HepG2 (cell line): ENCODE measurements around the gene SHE. TPM values are rescaled to one million over a fixed set of nuclear protein-coding genes. Genes with fewer than 3 reads are reported as not detected.
A peak's percentile ranks its signal among the peaks of the same experiment; 100 is the strongest.

ENCODE experiments used
- JUN ChIP-seq: sonication (generic); formaldehyde crosslinking; IDR thresholded peaks from 2 replicates; pipeline ENCODE4 v1.4.0; 2020; ENCODE audit warnings: mild to moderate bottlenecking, missing genetic modification reagents
- TOE1 ChIP-seq: sonication (generic); formaldehyde crosslinking; IDR thresholded peaks from 2 replicates; pipeline ENCODE4 v1.4.0; 2020; ENCODE audit warnings: mild to moderate bottlenecking, missing genetic modification reagents
- ZBTB38 ChIP-seq: sonication (generic); formaldehyde crosslinking; IDR thresholded peaks from 2 replicates; pipeline ENCODE4 v1.5.1; 2020; ENCODE audit warnings: mild to moderate bottlenecking, missing genetic modification reagents
- ZEB1 ChIP-seq: IDR thresholded peaks from 2 replicates; pipeline ENCODE4 v1.6.1; 2012; ENCODE audit warnings: mild to moderate bottlenecking, low read depth, inconsistent platforms; ENCODE audit not compliant: insufficient replicate concordance
- ZFP62 ChIP-seq: sonication (generic); formaldehyde crosslinking; IDR thresholded peaks from 2 replicates; pipeline ENCODE4 v1.4.0; 2020; ENCODE audit warnings: missing genetic modification reagents
- ZFYVE20 ChIP-seq: sonication (generic); formaldehyde crosslinking; IDR thresholded peaks from 2 replicates; pipeline ENCODE4 v1.8.0; 2023; ENCODE audit warnings: low read depth, mild to moderate bottlenecking, moderate library complexity, missing genetic modification reagents, borderline replicate concordance
- ZNF629 ChIP-seq: sonication (generic); formaldehyde crosslinking; conservative IDR thresholded peaks from 2 replicates; pipeline ENCODE4 v1.5.0; 2020; ENCODE audit warnings: missing genetic modification reagents
- ZNF737 ChIP-seq: sonication (generic); formaldehyde crosslinking; IDR thresholded peaks from 2 replicates; pipeline ENCODE4 v1.5.0; 2020; ENCODE audit warnings: missing genetic modification reagents, mild to moderate bottlenecking, borderline replicate concordance
- polyA plus RNA-seq, 8 experiments: library from polyadenylated mRNA; depleted of rRNA in 3 of 8; stranded (reverse) in 7 of 8; unstranded in 1 of 8; fragments of >200 nt; fragmentation: Illumina TruSeq in 4 of 8; extraction: Trizol in 4 of 8; gene quantifications; 2 replicates each; pipeline versions ENCODE4 v1.2.1 to v1.2.3, GENCODE V29; 2011 to 2016; ENCODE audit warnings: low read depth in 4 of 8, missing spikeins in 1 of 8, mixed read lengths in 1 of 8; ENCODE audit not compliant: insufficient read depth in 1 of 8
- total RNA-seq, 5 experiments: library from RNA; depleted of rRNA; stranded (reverse); fragments of >200 nt; fragmentation: Illumina TruSeq; extraction: Trizol; gene quantifications; 2 replicates each; pipeline ENCODE4 v1.2.3, GENCODE V29; 2016; ENCODE audit warnings: low read depth in 1 of 5
- TF ChIP-seq, protein P1 (sequence below): sonication (generic); formaldehyde crosslinking; IDR thresholded peaks from 2 replicates; pipeline ENCODE4 v1.9.0; 2021; ENCODE audit warnings: missing genetic modification reagents, mild to moderate bottlenecking, borderline replicate concordance
- TF ChIP-seq, protein P2 (sequence below): sonication (generic); formaldehyde crosslinking; IDR thresholded peaks from 2 replicates; pipeline ENCODE4 v1.5.1; 2020; ENCODE audit warnings: mild to moderate bottlenecking, missing genetic modification reagents, moderate library complexity

SHE gene
- total and polyA plus RNA-seq, 2 of the 13 experiments (the other 11 are each of a cell fraction or from before 2014, with no cell fraction given), result not detected

DNA sequence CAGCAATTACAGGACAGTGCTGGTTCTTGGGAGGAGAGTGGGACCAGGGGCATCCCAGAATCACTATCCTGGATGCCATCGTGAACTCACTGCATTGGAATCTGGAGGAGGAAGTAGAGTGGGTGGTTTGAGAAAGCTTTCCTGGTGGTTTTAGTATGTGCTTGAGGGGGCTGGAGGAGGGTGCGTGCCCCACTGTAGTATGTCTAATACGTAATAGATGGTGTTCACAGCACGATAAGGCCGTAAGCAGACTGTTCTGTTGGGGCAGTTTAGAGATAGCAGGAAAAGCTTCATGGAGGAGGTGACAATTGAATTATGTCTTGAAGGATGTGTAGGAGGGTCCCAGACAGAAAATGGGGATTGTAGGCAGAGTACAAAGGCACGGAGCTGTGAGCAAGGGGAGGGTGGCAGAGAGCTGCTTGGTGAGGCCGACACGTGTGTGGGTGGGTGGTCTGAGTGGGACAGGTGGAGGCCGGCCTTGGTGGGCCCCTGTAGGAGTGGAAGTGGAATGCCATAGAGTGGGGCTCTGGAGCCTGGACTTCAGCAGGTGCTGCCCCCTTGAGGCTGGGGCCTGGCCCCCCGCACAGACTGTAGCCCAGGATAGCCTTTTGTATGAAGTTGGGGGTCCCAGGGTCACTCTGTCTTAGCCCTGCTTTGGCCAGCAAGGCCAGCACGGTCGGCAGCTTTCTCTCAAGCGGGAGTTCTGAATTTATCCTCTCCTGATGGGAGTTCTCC, 60.0 kb downstream of the SHE start (continued):
- TF ChIP-seq, protein P1, sequence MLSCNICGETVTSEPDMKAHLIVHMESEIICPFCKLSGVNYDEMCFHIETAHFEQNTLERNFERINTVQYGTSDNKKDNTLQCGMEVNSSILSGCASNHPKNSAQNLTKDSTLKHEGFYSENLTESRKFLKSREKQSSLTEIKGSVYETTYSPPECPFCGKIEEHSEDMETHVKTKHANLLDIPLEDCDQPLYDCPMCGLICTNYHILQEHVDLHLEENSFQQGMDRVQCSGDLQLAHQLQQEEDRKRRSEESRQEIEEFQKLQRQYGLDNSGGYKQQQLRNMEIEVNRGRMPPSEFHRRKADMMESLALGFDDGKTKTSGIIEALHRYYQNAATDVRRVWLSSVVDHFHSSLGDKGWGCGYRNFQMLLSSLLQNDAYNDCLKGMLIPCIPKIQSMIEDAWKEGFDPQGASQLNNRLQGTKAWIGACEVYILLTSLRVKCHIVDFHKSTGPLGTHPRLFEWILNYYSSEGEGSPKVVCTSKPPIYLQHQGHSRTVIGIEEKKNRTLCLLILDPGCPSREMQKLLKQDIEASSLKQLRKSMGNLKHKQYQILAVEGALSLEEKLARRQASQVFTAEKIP (CRISPR knock-in tag), result no peak
- TF ChIP-seq ZFYVE20 (CRISPR knock-in tag) (no peak), ZFP62 (no peak), ZEB1 (no peak), ZNF737 (CRISPR knock-in tag) (no peak), ZBTB38 (no peak), TOE1 (no peak), ZNF629 (CRISPR knock-in tag) (no peak), JUN (no peak)
- TF ChIP-seq, protein P2, sequence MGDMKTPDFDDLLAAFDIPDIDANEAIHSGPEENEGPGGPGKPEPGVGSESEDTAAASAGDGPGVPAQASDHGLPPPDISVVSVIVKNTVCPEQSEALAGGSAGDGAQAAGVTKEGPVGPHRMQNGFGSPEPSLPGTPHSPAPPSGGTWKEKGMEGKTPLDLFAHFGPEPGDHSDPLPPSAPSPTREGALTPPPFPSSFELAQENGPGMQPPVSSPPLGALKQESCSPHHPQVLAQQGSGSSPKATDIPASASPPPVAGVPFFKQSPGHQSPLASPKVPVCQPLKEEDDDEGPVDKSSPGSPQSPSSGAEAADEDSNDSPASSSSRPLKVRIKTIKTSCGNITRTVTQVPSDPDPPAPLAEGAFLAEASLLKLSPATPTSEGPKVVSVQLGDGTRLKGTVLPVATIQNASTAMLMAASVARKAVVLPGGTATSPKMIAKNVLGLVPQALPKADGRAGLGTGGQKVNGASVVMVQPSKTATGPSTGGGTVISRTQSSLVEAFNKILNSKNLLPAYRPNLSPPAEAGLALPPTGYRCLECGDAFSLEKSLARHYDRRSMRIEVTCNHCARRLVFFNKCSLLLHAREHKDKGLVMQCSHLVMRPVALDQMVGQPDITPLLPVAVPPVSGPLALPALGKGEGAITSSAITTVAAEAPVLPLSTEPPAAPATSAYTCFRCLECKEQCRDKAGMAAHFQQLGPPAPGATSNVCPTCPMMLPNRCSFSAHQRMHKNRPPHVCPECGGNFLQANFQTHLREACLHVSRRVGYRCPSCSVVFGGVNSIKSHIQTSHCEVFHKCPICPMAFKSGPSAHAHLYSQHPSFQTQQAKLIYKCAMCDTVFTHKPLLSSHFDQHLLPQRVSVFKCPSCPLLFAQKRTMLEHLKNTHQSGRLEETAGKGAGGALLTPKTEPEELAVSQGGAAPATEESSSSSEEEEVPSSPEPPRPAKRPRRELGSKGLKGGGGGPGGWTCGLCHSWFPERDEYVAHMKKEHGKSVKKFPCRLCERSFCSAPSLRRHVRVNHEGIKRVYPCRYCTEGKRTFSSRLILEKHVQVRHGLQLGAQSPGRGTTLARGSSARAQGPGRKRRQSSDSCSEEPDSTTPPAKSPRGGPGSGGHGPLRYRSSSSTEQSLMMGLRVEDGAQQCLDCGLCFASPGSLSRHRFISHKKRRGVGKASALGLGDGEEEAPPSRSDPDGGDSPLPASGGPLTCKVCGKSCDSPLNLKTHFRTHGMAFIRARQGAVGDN (CRISPR knock-in tag), result peak; percentile 44
